GM12878 (cell line): ENCODE data around the gene HOXD1. TPM values are rescaled to one million over a fixed set of nuclear protein-coding genes. Genes with fewer than 3 reads are reported as not detected.

Experiments
- ATAC-seq: fragments of 200-7000 bp; cut with Tn5 transposase; 3 replicates; pipeline ENCODE4 v1.9.1; 2020; ENCODE audit warnings: mild to moderate bottlenecking, moderate library complexity
- BruUV-seq: library from RNA; stranded (reverse); fragments of 400-500 nt; replicated peaks from 2 replicates; lab custom pipeline; 2021; lab: Mats Ljungman, UMichigan
- CTCF ChIA-PET: fragments of 300-600 bp; sonication (Branson Sonifier 250); formaldehyde crosslinking; extraction: SDS; loops from one replicate; lab custom pipeline; 2021; ENCODE audit warnings: inconsistent platforms; lab: Yijun Ruan, JAX
- POLR2A ChIA-PET: fragments of 350-600 bp; formaldehyde crosslinking; extraction: SDS; loops from one replicate; lab custom pipeline; 2021; ENCODE audit warnings: inconsistent platforms; lab: Charles Lee
- RAD21 ChIA-PET: fragments of 300-600 bp; sonication (Branson Sonifier 250); formaldehyde crosslinking; loops from one replicate; lab custom pipeline; 2023; ENCODE audit warnings: antibody characterized with exemption; ENCODE audit not compliant: unreplicated experiment; lab: Charles Lee
- SMC1A ChIA-PET: fragments of 300-600 bp; sonication (Branson Sonifier 250); formaldehyde crosslinking; loops from one replicate; lab custom pipeline; 2023; ENCODE audit not compliant: unreplicated experiment, uncharacterized antibody; lab: Charles Lee
- DNase-seq: peaks from one replicate; pipeline ENCODE4 v3.0.0-alpha.2; 2011; ENCODE audit warnings: low read depth, low spot score
- FAIRE-seq: peaks from 3 replicates; lab custom pipeline; 2011; peaks lifted over from hg19 to GRCh38; lab: Jason Lieb, UNC
- H2AFZ ChIP-seq: 2 replicates; pipeline ENCODE4 v1.6.0; 2011; ENCODE audit warnings: low read depth, low read length, control low read depth; ENCODE audit not compliant: control insufficient read depth
- H3K27ac ChIP-seq: 2 replicates; pipeline ENCODE4 v1.5.1; 2011; ENCODE audit warnings: control low read depth; ENCODE audit not compliant: control insufficient read depth, insufficient read depth
- H3K27me3 ChIP-seq, 2 experiments: replicated peaks in 1 of 2; 2 replicates each; pipeline versions ENCODE4 v1.6.0 to v1.6.1; 2011; ENCODE audit warnings: low read length in 1 of 2; ENCODE audit not compliant: control insufficient read depth in 2 of 2, insufficient read depth in 2 of 2
- H3K36me3 ChIP-seq, 2 experiments: 2 replicates each; pipeline ENCODE4 v1.5.1; 2011; ENCODE audit warnings: low read length in 1 of 2; ENCODE audit not compliant: control insufficient read depth in 2 of 2, insufficient read depth in 2 of 2
- H3K4me1 ChIP-seq: 2 replicates; pipeline ENCODE4 v1.6.1; 2011; ENCODE audit warnings: mild to moderate bottlenecking, low read length, moderate library complexity, mixed read lengths; ENCODE audit not compliant: control insufficient read depth, insufficient read depth
- H3K4me2 ChIP-seq: 2 replicates; pipeline ENCODE4 v1.6.0; 2011; ENCODE audit warnings: control low read depth; ENCODE audit not compliant: control insufficient read depth, insufficient read depth
- H3K4me3 ChIP-seq: fragments of 200-600 bp; sonication (generic); 2 replicates; pipeline ENCODE4 v1.5.1; 2016
- H3K79me2 ChIP-seq: 2 replicates; pipeline ENCODE4 v1.6.0; 2011; ENCODE audit warnings: low read length; ENCODE audit not compliant: control insufficient read depth, insufficient read depth
- H3K9ac ChIP-seq: 2 replicates; pipeline ENCODE4 v1.8.0; 2011; ENCODE audit warnings: low read length, control low read depth, mixed read lengths; ENCODE audit not compliant: control insufficient read depth, insufficient read depth
- H3K9me3 ChIP-seq: replicated peaks from 3 replicates; pipeline ENCODE4 v1.5.1; 2011; ENCODE audit warnings: mild to moderate bottlenecking, low read length; ENCODE audit not compliant: control insufficient read depth, insufficient read depth
- H4K20me1 ChIP-seq: 2 replicates; pipeline ENCODE4 v1.6.0; 2011; ENCODE audit not compliant: control insufficient read depth, insufficient read depth
- BRCA1 ChIP-seq: IDR thresholded peaks from 2 replicates; pipeline ENCODE4 v1.6.1; 2011; ENCODE audit warnings: low read depth, low read length, improper control_type of control experiment
- CUX1 ChIP-seq: IDR thresholded peaks from 2 replicates; pipeline ENCODE4 v1.6.1; 2012; ENCODE audit warnings: improper control_type of control experiment, low read depth, low read length; ENCODE audit not compliant: insufficient replicate concordance
- ESRRA ChIP-seq: IDR thresholded peaks from 2 replicates; pipeline ENCODE4 v1.6.1; 2012; ENCODE audit warnings: mild to moderate bottlenecking, low read length, improper control_type of control experiment
- ETV6 ChIP-seq, 2 experiments: fragments of 450-650 bp in 1 of 2; IDR thresholded peaks in 1 of 2; conservative IDR thresholded peaks in 1 of 2; 2 replicates each; pipeline ENCODE4 v1.6.1; 2014; ENCODE audit warnings: antibody characterized with exemption in 1 of 2, borderline replicate concordance in 1 of 2, low read depth in 1 of 2, mild to moderate bottlenecking in 1 of 2, moderate library complexity in 1 of 2
- GATAD2B ChIP-seq: fragments of 450-650 bp; conservative IDR thresholded peaks from 2 replicates; pipeline ENCODE4 v1.6.1; 2017; ENCODE audit warnings: low read depth, mild to moderate bottlenecking, moderate library complexity
- IRF3 ChIP-seq: fragments of 450-650 bp; IDR thresholded peaks from 2 replicates; pipeline ENCODE4 v1.6.1; 2014; ENCODE audit warnings: mild to moderate bottlenecking
- MLLT1 ChIP-seq: fragments of 450-650 bp; IDR thresholded peaks from 2 replicates; pipeline ENCODE4 v1.6.1; 2016; ENCODE audit warnings: mild to moderate bottlenecking
- MYB ChIP-seq: fragments of 150-350 bp; IDR thresholded peaks from 2 replicates; pipeline ENCODE4 v1.6.1; 2014; ENCODE audit warnings: mild to moderate bottlenecking, low read depth, low read length, borderline replicate concordance
- NBN ChIP-seq: fragments of 450-650 bp; IDR thresholded peaks from 2 replicates; pipeline ENCODE4 v1.6.1; 2016
- NFXL1 ChIP-seq: fragments of 450-650 bp; IDR thresholded peaks from 2 replicates; pipeline ENCODE4 v1.6.1; 2017; ENCODE audit warnings: antibody characterized with exemption, mild to moderate bottlenecking, borderline replicate concordance
- PAX8 ChIP-seq: fragments of 450-650 bp; IDR thresholded peaks from 2 replicates; pipeline ENCODE4 v1.6.1; 2017; ENCODE audit warnings: mild to moderate bottlenecking, moderate library complexity
- RAD51 ChIP-seq: fragments of 450-650 bp; IDR thresholded peaks from 2 replicates; pipeline ENCODE4 v1.6.1; 2016; ENCODE audit warnings: moderate library complexity, mild to moderate bottlenecking, inconsistent platforms
- SIN3A ChIP-seq: IDR thresholded peaks from 2 replicates; pipeline ENCODE4 v1.6.1; 2012; ENCODE audit warnings: low read depth, low read length, improper control_type of control experiment
- TBL1XR1 ChIP-seq: IDR thresholded peaks from 2 replicates; pipeline ENCODE4 v1.6.1; 2012; ENCODE audit warnings: low read depth, low read length, improper control_type of control experiment
- USF1 ChIP-seq: IDR thresholded peaks from 2 replicates; pipeline ENCODE4 v1.6.1; 2011; ENCODE audit warnings: borderline replicate concordance, low read depth, mild to moderate bottlenecking, moderate library complexity, mixed read lengths, low read length; ENCODE audit not compliant: insufficient read depth; ENCODE audit errors: extremely low read length
- ZNF24 ChIP-seq: fragments of 450-650 bp; IDR thresholded peaks from 2 replicates; pipeline ENCODE4 v1.6.1; 2017; ENCODE audit warnings: antibody characterized with exemption, mild to moderate bottlenecking
- ZSCAN29 ChIP-seq: fragments of 450-650 bp; IDR thresholded peaks from 2 replicates; pipeline ENCODE4 v1.6.1; 2017; ENCODE audit warnings: mild to moderate bottlenecking, moderate library complexity
- ZZZ3 ChIP-seq: IDR thresholded peaks from 2 replicates; pipeline ENCODE4 v1.6.1; 2011; ENCODE audit warnings: low read depth; ENCODE audit not compliant: control insufficient read depth, insufficient read length
- in situ Hi-C: fragments of 300-500 bp; cut with MboI; formaldehyde crosslinking; loops from 9 replicates; pipeline ENCODE4 v1.14.3; 2018; ENCODE audit warnings: mixed read lengths
- intact Hi-C: fragments of 100-400 bp; cut with micrococcal nuclease; formaldehyde crosslinking; loops from one replicate; pipeline ENCODE4 v1.14.2; 2022; ENCODE audit not compliant: unreplicated experiment
- polyA plus RNA-seq, 11 experiments: library from polyadenylated mRNA; depleted of rRNA in 4 of 11; unstranded in 6 of 11; stranded (reverse) in 5 of 11; fragments of >200 nt; fragmentation: Nextera tagmentation in 4 of 11; fragmentation: Illumina TruSeq in 1 of 11; extraction: Ambion mirVana in 4 of 11; extraction: Trizol in 1 of 11; gene quantifications; 1 replicate in 1 of 11; 2 replicates in 10 of 11; pipeline versions ENCODE4 v1.2.1 to v1.2.3, GENCODE V29; 2011 to 2016; ENCODE audit warnings: inconsistent platforms in 2 of 11, missing spikeins in 2 of 11, low read depth in 1 of 11
- total RNA-seq, 4 experiments: library from RNA; depleted of rRNA in 3 of 4; stranded (reverse); fragments of >200 nt in 3 of 4; fragmentation: Illumina TruSeq in 1 of 4; extraction: Trizol in 1 of 4; gene quantifications; 2 replicates each; pipeline versions ENCODE4 v1.2.1 to v1.2.3, GENCODE V29; 2013 to 2021

The HOXD1 gene
- total and polyA plus RNA-seq, 10 of the 15 experiments (the other 5 are each of a cell fraction or from before 2014, with no cell fraction given), result not detected

- ChIA-PET POLR2A (no interaction called here), SMC1A (interaction anchor here (1.1 kb wide), 1 partner anchor 13 kb away, joined by 4 read pairs; no protein-coding TSS in a partner anchor), RAD21 (no interaction called here), CTCF (interaction anchor here (1.5 kb wide), 1 partner anchor 22 kb away, joined by 4 read pairs; no protein-coding TSS in a partner anchor)
- in situ Hi-C loops (no loop called here), intact Hi-C loops (no loop called here)
- no peaks in the 10 kb centered on the region for H3K9me3 ChIP-seq
- H2AFZ ChIP-seq, result no peak overlapping the region
- no peaks in the 10 kb centered on the region for H3K4me1 ChIP-seq
- no peak overlapping the region for H3K4me2 ChIP-seq
- H3K36me3 ChIP-seq, result no peaks in the 10 kb centered on the region
- TF ChIP-seq ESRRA (no peak), MYB (no peak), RAD51 (no peak), NFXL1 (no peak), MLLT1 (no peak), GATAD2B (no peak), ZSCAN29 (no peak), BRCA1 (no peak), USF1 (no peak), CUX1 (no peak), ZZZ3 (no peak), NBN (no peak), IRF3 (no peak), ZNF24 (no peak), PAX8 (no peak), SIN3A (no peak), ETV6 (conservative IDR thresholded peaks at IDR 0.05 in 1 of 2, IDR thresholded peaks at IDR 0.05 in 1 of 2; ENCODE audit: borderline replicate concordance in 1 of 2, low read depth in 1 of 2) (no peak), TBL1XR1 (no peak)
- no peak overlapping the region for H3K27ac ChIP-seq
- H3K27me3 ChIP-seq, result no peaks in the 10 kb centered on the region; a peak in 1 of 4 replicates
- FAIRE-seq (no peak), ATAC-seq (no peak), DNase-seq (no peak)
- no peaks in the 10 kb centered on the region for H3K79me2 ChIP-seq
- no peak overlapping the region for H3K4me3 ChIP-seq
- no TSS peak for BruUV-seq
- no peaks in the 10 kb centered on the region for H4K20me1 ChIP-seq
- H3K9ac ChIP-seq, result no peak overlapping the region
Observed at GRCh38 chr2:176212276-176212675, 23.8 kb downstream of the HOXD1 start.
